Keratinocyte (primary cell): ENCODE results near the gene CEP120. TPM values are rescaled to one million over a fixed set of nuclear protein-coding genes. Genes with fewer than 3 reads are reported as not detected.

ENCODE experiments used
- DNase-seq: peaks from one replicate; pipeline ENCODE4 v3.0.0-alpha.2; 2011; ENCODE audit warnings: low read depth, missing footprints, low spot score
- FAIRE-seq: peaks from 2 replicates; lab custom pipeline; 2011; peaks lifted over from hg19 to GRCh38; lab: Jason Lieb, UNC
- H2AFZ ChIP-seq: 2 replicates; pipeline ENCODE4 v1.6.0; 2012; ENCODE audit warnings: low read length, control low read depth, inconsistent platforms; ENCODE audit not compliant: control insufficient read depth
- H3K27ac ChIP-seq: 2 replicates; pipeline ENCODE4 v1.5.1; 2011; ENCODE audit warnings: low read length; ENCODE audit not compliant: control insufficient read depth, insufficient read depth
- H3K27me3 ChIP-seq: 3 replicates; pipeline ENCODE4 v1.6.0; 2011; ENCODE audit warnings: low read length; ENCODE audit not compliant: control insufficient read depth, insufficient read depth; ENCODE audit errors: extremely low read depth
- H3K36me3 ChIP-seq, 2 experiments: 2 replicates in 1 of 2; 3 replicates in 1 of 2; pipeline ENCODE4 v1.5.1; 2011; ENCODE audit warnings: low read length in 2 of 2, mild to moderate bottlenecking in 1 of 2; ENCODE audit not compliant: control insufficient read depth in 2 of 2, insufficient read depth in 2 of 2; ENCODE audit errors: extremely low read depth in 1 of 2
- H3K4me1 ChIP-seq: 3 replicates; pipeline ENCODE4 v1.5.1; 2011; ENCODE audit warnings: low read length; ENCODE audit not compliant: control insufficient read depth, insufficient read depth; ENCODE audit errors: extremely low read depth
- H3K4me2 ChIP-seq: 3 replicates; pipeline ENCODE4 v1.6.0; 2011; ENCODE audit warnings: low read depth, low read length; ENCODE audit not compliant: control insufficient read depth, insufficient read depth; ENCODE audit errors: extremely low read depth
- H3K4me3 ChIP-seq, 3 experiments: fragments of 200-600 bp in 1 of 3; sonication (generic) in 1 of 3; 2 replicates in 2 of 3; 3 replicates in 1 of 3; pipeline ENCODE4 v1.5.1; 2011 to 2016; ENCODE audit warnings: low read length in 3 of 3, mild to moderate bottlenecking in 3 of 3, control low read depth in 2 of 3, inconsistent platforms in 1 of 3, low read depth in 1 of 3, mixed read lengths in 1 of 3, mixed run types in 1 of 3, moderate library complexity in 1 of 3; ENCODE audit not compliant: control insufficient read depth in 2 of 3, insufficient read depth in 2 of 3; ENCODE audit errors: extremely low read depth in 1 of 3
- H3K79me2 ChIP-seq: 2 replicates; pipeline ENCODE4 v1.6.0; 2012; ENCODE audit warnings: low read length; ENCODE audit not compliant: control insufficient read depth, insufficient read depth
- H3K9ac ChIP-seq: 3 replicates; pipeline ENCODE4 v1.6.0; 2011; ENCODE audit warnings: low read length; ENCODE audit not compliant: control insufficient read depth, insufficient read depth; ENCODE audit errors: extremely low read depth
- H3K9me1 ChIP-seq: 3 replicates; pipeline ENCODE4 v1.6.0; 2011; ENCODE audit warnings: low read length; ENCODE audit not compliant: control insufficient read depth, insufficient read depth; ENCODE audit errors: extremely low read depth
- H3K9me3 ChIP-seq: 2 replicates; pipeline ENCODE4 v1.5.1; 2012; ENCODE audit warnings: low read depth, low read length; ENCODE audit not compliant: control insufficient read depth
- H4K20me1 ChIP-seq: 3 replicates; pipeline ENCODE4 v1.6.0; 2011; ENCODE audit warnings: low read length; ENCODE audit not compliant: control insufficient read depth, insufficient read depth; ENCODE audit errors: extremely low read depth
- CTCF ChIP-seq, 3 experiments: IDR thresholded peaks in 1 of 3; conservative IDR thresholded peaks in 1 of 3; optimal IDR thresholded peaks in 1 of 3; 2 replicates in 2 of 3; 3 replicates in 1 of 3; pipeline versions ENCODE3 to v1.5.1; 2011; ENCODE audit warnings: low read length in 3 of 3, mild to moderate bottlenecking in 3 of 3, moderate library complexity in 2 of 3, control low read depth in 1 of 3, inconsistent platforms in 1 of 3; ENCODE audit not compliant: insufficient read depth in 2 of 3; ENCODE audit errors: extremely low read depth in 1 of 3
- EZH2 ChIP-seq: IDR thresholded peaks from one replicate; pipeline ENCODE4 v1.6.1; 2012; ENCODE audit warnings: inconsistent platforms, mild to moderate bottlenecking, low read length, moderate library complexity
- dilution Hi-C: fragments of 300-500 bp; cut with MboI; formaldehyde crosslinking; loops from one replicate; pipeline ENCODE4 v1.7.0; 2020; ENCODE audit warnings: low sequenced_read_pairs; ENCODE audit not compliant: extremely low pct_ligation_motif_present
- polyA plus RNA-seq, 5 experiments: library from polyadenylated mRNA; depleted of rRNA in 3 of 5; stranded (reverse) in 3 of 5; stranded (forward) in 1 of 5; unstranded in 1 of 5; fragments of >200 nt; gene quantifications; 1 replicate in 1 of 5; 2 replicates in 3 of 5; 3 replicates in 1 of 5; pipeline versions ENCODE4 v1.2.1 to v1.2.3, GENCODE V29; 2011 to 2012; ENCODE audit warnings: missing spikeins in 2 of 5, low read depth in 1 of 5, low replicate concordance in 1 of 5

The CEP120 gene
- polyA plus RNA-seq, 1 donor (not counting 4 experiments of a cell fraction or from before 2014, with no cell fraction given), result 11.7 TPM

GRCh38 chr5:123441408-123441807 is 18.2 kb upstream of the CEP120 start:
- Histone ChIP-seq H3K27me3 (no peaks in the 10 kb centered on the region), H3K9me1 (no peaks in the 10 kb centered on the region), H3K79me2 (no peaks in the 10 kb centered on the region), H3K4me2 (no peak overlapping the region), H3K4me3 (no peak overlapping the region), H3K9me3 (no peaks in the 10 kb centered on the region), H3K9ac (no peak overlapping the region), H2AFZ (no peak overlapping the region), H4K20me1 (no peaks in the 10 kb centered on the region), H3K36me3 (no peaks in the 10 kb centered on the region), H3K4me1 (no peaks in the 10 kb centered on the region), H3K27ac (no peak overlapping the region)
- DNase-seq (no peak), FAIRE-seq (no peak)
- TF ChIP-seq EZH2 (no peak), CTCF (optimal IDR thresholded peaks at IDR 0.05 in 1 of 3, IDR thresholded peaks at IDR 0.05 in 1 of 3, conservative IDR thresholded peaks at IDR 0.05 in 1 of 3; ENCODE audit: extremely low read depth in 1 of 3, insufficient read depth in 2 of 3, low read length in 3 of 3) (no peak)
- dilution Hi-C loops, result no loop called here

- dilution Hi-C loops, result no loop called here
- H3K9me3 ChIP-seq, result no peaks in the 10 kb centered on the region
- H3K9me1 ChIP-seq, result no peaks in the 10 kb centered on the region
- no peak overlapping the region for H3K4me2 ChIP-seq
- TF ChIP-seq CTCF (optimal IDR thresholded peaks at IDR 0.05 in 1 of 3, IDR thresholded peaks at IDR 0.05 in 1 of 3, conservative IDR thresholded peaks at IDR 0.05 in 1 of 3; ENCODE audit: extremely low read depth in 1 of 3, insufficient read depth in 2 of 3, low read length in 3 of 3) (no peak), EZH2 (no peak)
- H3K9ac ChIP-seq, result no peak overlapping the region
- H3K27me3 ChIP-seq, result no peaks in the 10 kb centered on the region
- no peaks in the 10 kb centered on the region for H3K4me1 ChIP-seq
- no peaks in the 10 kb centered on the region for H3K36me3 ChIP-seq
- DNase-seq (no peak), FAIRE-seq (no peak)
- H3K27ac ChIP-seq, result no peak overlapping the region
- H2AFZ ChIP-seq, result no peak overlapping the region
- H3K4me3 ChIP-seq, result no peak overlapping the region
- H3K79me2 ChIP-seq, result no peaks in the 10 kb centered on the region
- no peaks in the 10 kb centered on the region for H4K20me1 ChIP-seq
Observed at GRCh38 chr5:123440456-123441181, 17.4 kb upstream of the CEP120 start.
